HT1080 (cell line): ENCODE data around the gene NXPE4. TPM values are rescaled to one million over a fixed set of nuclear protein-coding genes. Genes with fewer than 3 reads are reported as not detected.
"Not testable (repeated sequence)": the region's sequence is repeated elsewhere in the genome, so short reads cannot be mapped to it uniquely, and the experiment has no call there.

ENCODE experiments used
- DNase-seq: peaks from one replicate; pipeline ENCODE4 v3.0.0-alpha.2; 2015; ENCODE audit warnings: low read depth
- total RNA-seq: library from RNA; depleted of rRNA; stranded (reverse); fragments of >200 nt; shearing (Covaris generic); gene quantifications from 2 replicates; pipeline ENCODE4 v1.2.3, GENCODE V29; 2014

Gene NXPE4
- total RNA-seq, 1 experiment from 2014 or later: not detected

GRCh38 chr11:114610984-114611944 is 15.7 kb upstream of the NXPE4 start:
- no peak for DNase-seq

- no peak for DNase-seq
Measured at GRCh38 chr11:114610550-114610949, 15.0 kb upstream of the NXPE4 start.

- no peak for DNase-seq
Measured at GRCh38 chr11:114609429-114609828, 13.8 kb upstream of the NXPE4 start.

GRCh38 chr11:114608605-114609004 is 13.0 kb upstream of the NXPE4 start:
- DNase-seq: not testable (repeated sequence)

- no peak for DNase-seq
Measured at GRCh38 chr11:114607753-114608459, 12.3 kb upstream of the NXPE4 start.

GRCh38 chr11:114606802-114607075 is 11.2 kb upstream of the NXPE4 start:
- not testable (repeated sequence) for DNase-seq

GRCh38 chr11:114606003-114606801 is 10.6 kb upstream of the NXPE4 start:
- no peak for DNase-seq

GRCh38 chr11:114605370-114605769 is 9.8 kb upstream of the NXPE4 start:
- no peak for DNase-seq

- DNase-seq: no peak
Measured at GRCh38 chr11:114604886-114605285, 9.3 kb upstream of the NXPE4 start.

- DNase-seq: no peak
Measured at GRCh38 chr11:114604179-114604813, 8.7 kb upstream of the NXPE4 start.

- DNase-seq: not testable (repeated sequence)
Measured at GRCh38 chr11:114603151-114603550, 7.6 kb upstream of the NXPE4 start.

GRCh38 chr11:114598461-114598860 is 2.9 kb upstream of the NXPE4 start:
- no peak for DNase-seq

GRCh38 chr11:114596175-114596919 is 761 bp upstream of the NXPE4 start:
- DNase-seq: no peak

GRCh38 chr11:114594703-114595102 is 883 bp downstream of the NXPE4 start:
- DNase-seq: no peak

GRCh38 chr11:114587398-114587953 is 8.1 kb downstream of the NXPE4 start:
- DNase-seq: no peak

- peak; percentile 28 for DNase-seq
Measured at GRCh38 chr11:114586797-114587196, 8.8 kb downstream of the NXPE4 start.

GRCh38 chr11:114571712-114572111 is 23.9 kb downstream of the NXPE4 start:
- no peak for DNase-seq

- DNase-seq: no peak
Measured at GRCh38 chr11:114569801-114570200, 25.8 kb downstream of the NXPE4 start.

GRCh38 chr11:114566276-114566675 is 29.3 kb downstream of the NXPE4 start:
- DNase-seq: no peak

GRCh38 chr11:114564831-114565230 is 30.8 kb downstream of the NXPE4 start:
- DNase-seq: no peak
